Activated CD8-positive, alpha-beta memory T cell treated with anti-CD3 and anti-CD28 coated beads, Interleukin-2, amount 50 U/mL, for 1 hour (primary cell): ENCODE measurements around the gene TSPAN18.

Experiments used
- DNase-seq: peaks from one replicate; pipeline ENCODE4 v3.0.0-alpha.2; 2020; ENCODE audit errors: extremely low read depth

Gene TSPAN18

GRCh38 chr11:44797051-44797450, 70.3 kb downstream of the TSPAN18 start:
- no peak for DNase-seq

GRCh38 chr11:44797886-44798606, 71.3 kb downstream of the TSPAN18 start:
- DNase-seq: no peak

- no peak for DNase-seq
These were observed 71.8 kb downstream of the TSPAN18 start for GRCh38 chr11:44798607-44798972.

- no peak for DNase-seq
These were observed 72.2 kb downstream of the TSPAN18 start for GRCh38 chr11:44799012-44799411.

GRCh38 chr11:44802347-44802746, 75.6 kb downstream of the TSPAN18 start:
- no peak for DNase-seq

GRCh38 chr11:44803009-44803408, 76.2 kb downstream of the TSPAN18 start:
- DNase-seq: no peak

GRCh38 chr11:44804449-44805437, 78.0 kb downstream of the TSPAN18 start:
- no peak for DNase-seq

- no peak for DNase-seq
These were observed 78.8 kb downstream of the TSPAN18 start for GRCh38 chr11:44805596-44805995.

GRCh38 chr11:44808053-44808753, 81.4 kb downstream of the TSPAN18 start:
- no peak for DNase-seq

- no peak for DNase-seq
These were observed 82.5 kb downstream of the TSPAN18 start for GRCh38 chr11:44809283-44809682.

GRCh38 chr11:44811841-44812448, 85.2 kb downstream of the TSPAN18 start:
- no peak for DNase-seq

GRCh38 chr11:44812971-44813370, 86.2 kb downstream of the TSPAN18 start:
- no peak for DNase-seq

- DNase-seq: no peak
These were observed 86.6 kb downstream of the TSPAN18 start for GRCh38 chr11:44813401-44813800.

GRCh38 chr11:44814881-44815592, 88.3 kb downstream of the TSPAN18 start:
- DNase-seq: no peak

GRCh38 chr11:44815917-44816456, 89.2 kb downstream of the TSPAN18 start:
- no peak for DNase-seq

GRCh38 chr11:44816761-44817160, 90.0 kb downstream of the TSPAN18 start:
- no peak for DNase-seq

- DNase-seq: no peak
These were observed 90.6 kb downstream of the TSPAN18 start for GRCh38 chr11:44817207-44817949.

GRCh38 chr11:44818110-44818509, 91.3 kb downstream of the TSPAN18 start:
- no peak for DNase-seq

- no peak for DNase-seq
These were observed 92.6 kb downstream of the TSPAN18 start for GRCh38 chr11:44819346-44819745.

GRCh38 chr11:44822369-44822768, 95.6 kb downstream of the TSPAN18 start:
- DNase-seq: no peak
